Measurements from ENCODE around the gene PTDSS2.

PTDSS2 gene

DNA sequence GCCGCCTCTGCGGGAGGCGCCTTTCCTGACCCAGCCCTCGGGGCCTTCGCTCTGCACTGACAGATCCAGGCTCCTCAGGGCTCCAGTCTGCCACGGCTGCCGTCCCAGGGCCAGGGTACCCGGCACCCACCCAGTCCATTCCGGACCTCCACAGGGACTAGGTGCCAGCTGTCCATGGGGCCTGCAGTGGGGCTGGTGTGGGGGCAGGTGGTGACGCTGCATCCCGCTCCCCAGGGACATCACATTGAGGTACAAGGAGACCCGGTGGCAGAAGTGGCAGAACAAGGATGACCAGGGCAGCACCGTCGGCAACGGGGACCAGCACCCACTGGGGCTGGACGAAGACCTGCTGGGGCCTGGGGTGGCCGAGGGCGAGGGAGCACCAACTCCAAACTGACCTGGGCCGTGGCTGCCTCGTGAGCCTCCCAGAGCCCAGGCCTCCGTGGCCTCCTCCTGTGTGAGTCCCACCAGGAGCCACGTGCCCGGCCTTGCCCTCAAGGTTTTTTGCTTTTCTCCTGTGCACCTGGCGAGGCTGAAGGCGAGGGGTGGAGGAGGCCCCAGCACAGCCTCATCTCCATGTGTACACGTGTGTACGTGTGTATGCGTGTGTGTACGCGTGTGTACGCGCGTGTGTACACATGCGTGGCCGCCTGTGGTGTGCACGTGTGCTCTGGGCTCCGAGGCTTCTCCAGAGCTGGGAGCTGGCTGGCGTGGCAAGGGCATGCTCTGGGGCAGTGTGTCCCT, 40.3 kb downstream of the PTDSS2 start:
- TF ChIP-seq JUND (IDR thresholded peaks at IDR 0.05; ENCODE audit: low read depth): no peak
- in situ Hi-C loops (cut with HindIII; ENCODE audit: low pct_unique_long_range_greater_than_20kb, low sequenced_read_pairs): no loop called here
- DNase-seq (ENCODE audit: low read depth in 1 of 2, low spot score in 1 of 2): no peak

DNA sequence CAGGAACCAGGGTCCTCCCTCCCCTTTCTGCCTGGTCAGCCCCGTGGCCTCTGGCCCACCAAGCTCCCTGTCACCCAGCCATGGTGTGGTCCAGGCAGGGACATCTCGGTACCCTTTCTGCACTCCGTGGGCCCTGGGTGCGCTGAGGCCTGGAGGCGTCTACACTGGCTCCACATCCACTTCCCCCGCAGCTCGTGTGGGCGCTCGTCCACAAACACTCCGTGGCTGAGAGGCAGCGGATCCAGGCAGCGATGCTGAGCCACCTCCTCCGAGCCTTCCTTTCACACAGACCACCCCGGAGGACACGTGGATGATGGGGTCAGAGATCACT, 40.8 kb downstream of the PTDSS2 start:
- no peak for DNase-seq (ENCODE audit: low read depth in 1 of 2, low spot score in 1 of 2)
- no peak for TF ChIP-seq JUND (IDR thresholded peaks at IDR 0.05; ENCODE audit: low read depth)
- in situ Hi-C loops (cut with HindIII; ENCODE audit: low pct_unique_long_range_greater_than_20kb, low sequenced_read_pairs): no loop called here

DNA sequence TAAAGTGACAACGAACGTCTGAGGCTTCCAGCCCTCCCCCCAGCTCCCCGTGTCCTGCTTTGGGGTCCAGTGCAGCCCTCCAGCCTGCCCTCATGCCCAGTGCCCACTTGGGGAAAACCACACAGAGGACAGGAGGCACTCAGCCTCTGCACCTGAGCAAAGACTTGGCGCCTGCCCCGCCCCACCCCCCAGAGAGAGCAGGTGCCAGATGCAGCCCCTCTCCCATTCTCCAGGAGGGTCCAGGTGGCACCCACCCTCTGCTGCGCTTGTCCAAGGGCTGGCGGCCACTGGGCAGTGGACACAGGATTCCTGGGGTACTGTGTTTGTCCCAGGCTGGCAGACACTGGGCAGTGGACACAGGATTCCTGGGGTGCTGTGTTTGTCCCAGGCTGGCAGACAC, 41.3 kb downstream of the PTDSS2 start:
- in situ Hi-C loops (cut with HindIII; ENCODE audit: low pct_unique_long_range_greater_than_20kb, low sequenced_read_pairs): no loop called here
- no peak for TF ChIP-seq JUND (IDR thresholded peaks at IDR 0.05; ENCODE audit: low read depth)
- DNase-seq (ENCODE audit: low read depth in 1 of 2, low spot score in 1 of 2): no peak

DNA sequence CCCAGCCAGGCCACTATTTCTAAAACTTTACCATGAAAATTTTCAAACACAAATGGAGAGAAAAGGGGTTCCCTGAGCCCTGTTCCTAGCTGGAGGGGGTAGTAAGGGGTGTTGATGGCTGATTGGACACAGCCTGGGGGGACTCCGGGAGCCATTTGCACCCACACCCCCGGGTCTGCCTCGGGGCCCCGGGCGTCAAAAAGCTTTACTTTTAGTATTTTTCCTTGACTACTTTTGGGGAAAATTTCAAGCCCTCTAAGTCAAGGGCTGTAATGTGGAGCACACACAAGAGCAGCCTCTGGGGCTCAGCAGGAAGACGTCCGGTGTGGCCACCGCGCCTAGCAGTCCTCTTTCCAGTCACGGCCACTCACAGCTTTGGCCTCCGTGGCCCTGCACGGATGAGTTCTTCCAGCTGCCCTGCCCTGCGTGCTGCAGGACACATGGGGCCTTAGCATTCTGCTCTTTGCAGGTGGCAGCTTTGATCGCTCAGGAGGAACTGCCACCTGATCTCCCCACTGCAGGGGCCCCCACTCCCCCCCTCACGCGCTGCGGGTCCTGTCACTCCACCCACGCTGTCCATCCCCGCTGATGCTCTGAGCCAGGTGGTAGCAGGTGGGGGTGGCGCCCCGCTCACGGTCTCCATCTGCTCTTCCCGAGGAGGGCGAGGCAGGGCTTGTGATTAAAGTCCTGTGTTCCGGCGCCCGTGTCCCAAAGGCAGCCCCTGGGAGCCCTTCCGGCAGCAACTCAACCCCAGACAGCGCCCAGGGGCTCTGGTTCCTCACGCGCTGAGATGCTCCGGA, 42.5 kb downstream of the PTDSS2 start:
- in situ Hi-C loops (cut with HindIII; ENCODE audit: low pct_unique_long_range_greater_than_20kb, low sequenced_read_pairs): no loop called here
- TF ChIP-seq JUND (IDR thresholded peaks at IDR 0.05; ENCODE audit: low read depth): no peak
- DNase-seq (ENCODE audit: low read depth in 1 of 2, low spot score in 1 of 2): no peak

DNA sequence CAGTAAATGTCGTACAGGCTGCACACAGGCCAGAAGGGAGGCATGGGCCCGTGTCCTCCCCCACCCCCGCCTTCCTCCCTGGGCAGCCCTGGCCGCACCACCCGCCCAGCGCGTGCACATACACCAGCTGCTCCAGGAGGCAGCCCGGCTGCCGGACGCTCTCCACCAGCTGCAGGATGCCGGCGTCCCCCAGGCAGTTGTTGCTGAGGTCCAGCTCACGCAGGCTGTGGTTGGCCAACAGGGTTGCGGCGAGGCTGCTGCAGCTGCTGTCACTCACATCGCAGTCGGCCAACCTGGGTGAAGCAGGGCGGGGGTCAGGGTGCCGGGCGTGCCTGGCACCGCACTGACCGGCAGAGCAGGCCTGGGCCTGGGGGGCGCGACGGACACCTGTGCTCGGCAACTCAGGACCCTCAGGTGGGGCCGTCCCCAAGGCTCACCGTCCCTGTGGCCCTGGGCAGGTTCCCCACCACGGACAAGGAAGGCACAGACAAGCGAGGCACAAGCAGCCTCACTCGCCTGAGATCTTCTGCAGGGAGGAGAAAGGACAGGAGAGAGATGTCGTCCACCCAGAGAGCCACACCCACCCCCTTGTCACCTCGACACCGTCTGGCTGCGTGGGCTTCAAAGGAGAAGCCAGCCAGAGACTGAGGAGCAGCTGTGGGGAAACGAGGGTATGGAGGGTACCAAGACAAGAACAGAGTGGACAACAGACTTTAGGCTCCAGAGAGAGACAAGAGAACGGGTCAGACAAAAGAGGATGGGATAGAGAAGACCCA, 44.9 kb downstream of the PTDSS2 start:
- no peak for DNase-seq (ENCODE audit: low read depth in 1 of 2, low spot score in 1 of 2)
- in situ Hi-C loops (cut with HindIII; ENCODE audit: low pct_unique_long_range_greater_than_20kb, low sequenced_read_pairs): no loop called here
- no peak for TF ChIP-seq JUND (IDR thresholded peaks at IDR 0.05; ENCODE audit: low read depth)

DNA sequence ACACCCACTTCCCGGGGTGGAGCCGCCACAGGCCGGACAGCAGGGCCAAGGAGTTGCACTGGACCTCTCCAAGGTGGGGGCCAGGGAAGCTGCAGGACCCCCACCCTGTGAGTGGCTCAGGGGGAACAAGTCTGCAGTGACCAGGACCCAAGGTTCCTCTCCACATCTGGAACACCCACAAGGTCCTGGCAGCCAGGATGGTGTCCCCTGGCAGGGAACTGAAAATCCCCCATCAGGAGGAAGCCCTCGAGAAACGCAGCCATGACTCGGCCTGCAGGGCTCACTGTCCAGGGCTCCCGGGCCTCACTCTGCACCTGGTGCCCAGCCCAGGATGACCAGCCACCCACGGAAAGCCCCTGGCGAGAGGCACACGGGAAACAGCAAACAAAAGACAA, 45.5 kb downstream of the PTDSS2 start:
- in situ Hi-C loops (cut with HindIII; ENCODE audit: low pct_unique_long_range_greater_than_20kb, low sequenced_read_pairs): no loop called here
- TF ChIP-seq JUND (IDR thresholded peaks at IDR 0.05; ENCODE audit: low read depth): no peak
- no peak for DNase-seq (ENCODE audit: low read depth in 1 of 2, low spot score in 1 of 2)

DNA sequence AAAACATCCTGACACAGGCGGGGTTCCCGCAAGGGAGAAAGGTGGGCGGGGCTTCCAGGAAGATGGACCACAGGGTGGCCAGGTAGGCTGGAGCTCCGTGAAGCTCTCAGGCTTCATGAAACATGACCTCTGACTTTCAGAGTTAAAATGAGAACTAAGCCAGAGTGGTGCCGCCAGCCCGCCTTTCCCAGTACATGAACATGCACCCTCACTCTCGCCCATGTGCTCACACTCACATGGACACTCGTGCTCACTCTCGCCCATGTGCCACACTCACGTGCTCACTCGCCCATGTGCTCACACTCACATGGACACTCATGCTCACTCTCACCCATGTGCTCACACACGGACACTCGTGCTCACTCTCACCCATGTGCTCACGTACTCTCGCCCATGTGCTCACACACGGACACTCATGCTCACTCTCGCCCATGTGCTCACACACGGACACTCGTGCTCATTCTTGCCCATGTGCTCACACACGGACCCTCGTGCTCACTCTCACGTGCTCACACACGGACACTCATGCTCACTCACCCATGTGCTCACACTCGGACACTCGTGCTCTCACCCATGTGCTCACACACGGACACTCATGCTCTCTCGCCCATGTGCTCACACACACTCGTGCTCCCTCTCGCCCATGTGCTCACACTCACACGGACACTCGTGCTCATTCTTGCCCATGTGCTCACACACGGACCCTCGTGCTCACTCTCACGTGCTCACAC, 46.9 kb downstream of the PTDSS2 start:
- no peak for DNase-seq (ENCODE audit: low read depth in 1 of 2, low spot score in 1 of 2)
- TF ChIP-seq JUND (IDR thresholded peaks at IDR 0.05; ENCODE audit: low read depth): no peak
- in situ Hi-C loops (cut with HindIII; ENCODE audit: low pct_unique_long_range_greater_than_20kb, low sequenced_read_pairs): no loop called here

DNA sequence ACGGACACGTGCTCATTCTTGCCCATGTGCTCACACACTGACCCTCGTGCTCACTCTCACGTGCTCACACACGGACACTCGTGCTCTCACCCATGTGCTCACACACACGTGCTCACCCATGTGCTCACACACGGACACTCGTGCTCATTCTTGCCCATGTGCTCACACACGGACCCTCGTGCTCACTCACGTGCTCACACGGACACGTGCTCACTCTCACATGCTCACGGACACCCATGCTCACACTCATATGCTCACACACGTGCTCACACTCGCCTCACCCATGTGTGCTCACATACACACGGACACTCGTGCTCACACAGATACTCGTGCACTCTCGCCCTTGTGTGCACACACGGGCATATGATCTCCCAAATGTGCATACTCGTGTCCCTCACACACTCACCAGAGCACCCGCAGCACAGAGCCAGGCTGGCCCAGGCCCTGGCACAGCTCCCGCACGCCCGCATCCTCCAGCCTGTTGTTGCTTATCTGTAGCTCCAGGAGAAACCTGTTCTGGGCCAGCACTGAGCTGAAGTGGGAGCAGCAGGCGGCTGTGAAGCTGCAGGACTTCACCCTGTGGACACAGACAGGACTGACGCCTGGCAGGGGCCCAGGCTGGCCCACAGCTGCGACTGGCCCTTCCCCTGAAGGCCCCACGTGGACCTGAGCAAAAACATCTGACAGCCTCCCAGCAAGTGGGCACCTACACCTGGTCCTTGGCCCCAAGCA, 47.7 kb downstream of the PTDSS2 start:
- in situ Hi-C loops (cut with HindIII; ENCODE audit: low pct_unique_long_range_greater_than_20kb, low sequenced_read_pairs): no loop called here
- no peak for DNase-seq (ENCODE audit: low read depth in 1 of 2, low spot score in 1 of 2)
- no peak for TF ChIP-seq JUND (IDR thresholded peaks at IDR 0.05; ENCODE audit: low read depth)

DNA sequence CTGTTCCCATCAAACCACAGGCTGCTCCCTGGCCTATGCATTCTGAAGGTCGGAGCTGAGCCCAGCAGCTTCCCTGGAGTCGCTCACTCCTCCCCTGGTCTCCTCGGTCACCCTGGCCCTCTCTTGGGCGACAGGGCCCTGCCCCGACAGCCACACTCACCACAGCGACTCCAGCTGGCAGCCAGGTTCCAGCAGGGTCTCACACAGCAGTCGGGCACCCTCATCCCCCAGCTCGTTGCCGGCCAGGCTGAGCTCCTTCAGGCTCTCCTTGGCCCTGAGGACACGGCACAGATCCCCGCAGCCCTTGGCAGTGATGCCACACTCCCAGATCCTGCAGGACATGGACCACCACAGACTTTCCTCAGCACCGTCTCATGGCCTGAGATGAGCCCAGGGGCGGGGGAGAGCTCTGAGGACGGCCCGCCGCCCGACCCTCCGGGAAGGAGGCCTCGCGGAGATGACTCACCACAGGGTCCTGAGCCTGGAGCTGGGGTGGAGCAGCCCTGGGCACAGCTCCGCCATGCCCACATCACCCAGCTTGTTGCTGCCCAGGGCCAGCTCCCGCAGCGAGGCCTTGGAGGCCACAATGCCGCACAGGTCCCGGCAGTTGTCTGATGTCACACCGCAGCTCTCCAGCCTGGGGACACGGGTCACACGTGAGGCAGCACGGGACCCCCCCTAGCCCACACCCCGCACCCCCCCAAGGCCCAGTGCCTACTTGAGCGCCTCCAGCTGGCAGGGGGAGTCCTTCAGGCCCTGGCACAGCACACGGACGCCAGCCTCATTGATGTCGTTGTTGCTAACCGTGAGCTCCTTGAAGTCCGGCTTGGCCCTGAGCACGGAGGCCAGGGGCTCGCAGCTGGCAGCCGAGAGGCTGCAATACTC, 48.5 kb downstream of the PTDSS2 start:
- no peak for DNase-seq (ENCODE audit: low read depth in 1 of 2, low spot score in 1 of 2)
- in situ Hi-C loops (cut with HindIII; ENCODE audit: low pct_unique_long_range_greater_than_20kb, low sequenced_read_pairs): no loop called here
- TF ChIP-seq JUND (IDR thresholded peaks at IDR 0.05; ENCODE audit: low read depth): no peak

DNA sequence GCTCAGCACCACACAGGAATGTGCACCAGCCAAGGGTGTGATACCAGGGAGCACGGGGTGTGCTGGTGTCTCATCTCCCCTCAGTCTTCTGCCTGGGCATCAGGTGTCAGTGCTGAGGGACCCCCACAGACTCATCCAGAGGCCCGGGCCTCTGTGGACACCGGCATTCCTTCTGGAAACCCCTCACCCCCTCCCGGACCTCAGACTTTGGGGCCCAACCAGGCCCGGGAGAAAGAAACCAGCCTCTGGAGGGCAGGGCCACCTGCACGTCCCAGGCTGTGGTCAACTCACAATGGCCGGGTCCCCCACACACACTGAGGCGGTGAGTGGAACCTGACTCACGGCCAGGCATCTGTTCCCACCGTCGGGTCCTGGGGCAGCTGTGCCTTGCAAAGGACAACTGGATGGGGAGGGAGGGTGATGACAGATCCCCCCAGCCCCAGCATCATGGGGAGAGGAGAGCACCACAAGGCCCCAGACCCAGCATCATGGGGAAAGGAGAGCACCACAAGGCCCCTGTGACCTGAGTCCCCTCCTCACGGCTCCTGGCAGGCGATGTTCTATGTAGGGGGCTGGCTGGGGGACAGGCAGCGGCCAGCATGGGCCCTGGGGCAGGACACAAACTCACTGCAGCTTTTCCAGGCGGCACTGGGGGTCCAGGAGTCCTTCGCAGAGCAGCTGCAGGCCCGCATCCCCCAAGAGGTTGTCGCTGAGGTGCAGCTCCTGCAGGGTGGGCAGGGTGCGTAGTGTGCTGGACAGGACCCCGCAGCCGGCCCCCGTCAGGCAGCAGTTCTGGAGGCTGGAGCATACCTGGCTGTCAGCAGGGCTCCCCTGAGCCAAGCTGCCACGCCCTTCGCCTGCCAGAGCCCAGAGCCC, 49.4 kb downstream of the PTDSS2 start:
- no peak for DNase-seq (ENCODE audit: low read depth in 1 of 2, low spot score in 1 of 2)
- TF ChIP-seq JUND (IDR thresholded peaks at IDR 0.05; ENCODE audit: low read depth): no peak
- in situ Hi-C loops (cut with HindIII; ENCODE audit: low pct_unique_long_range_greater_than_20kb, low sequenced_read_pairs): no loop called here

All from T47D (cell line).